Esophagus muscularis mucosa (tissue), 4 donors: Measurements from ENCODE around the gene SMARCC2. TPM values are rescaled to one million over a fixed set of nuclear protein-coding genes. Genes with fewer than 3 reads are reported as not detected.
A peak's percentile ranks its signal among the peaks of the same experiment; 100 is the strongest.

Source experiments
- DNase-seq: peaks from one replicate; pipeline ENCODE4 v3.0.0-alpha.2; 2017; ENCODE audit errors: extremely low spot score
- H3K27ac ChIP-seq, 4 donors: fragments of 200-600 bp; sonication (generic); replicated peaks in 1 of 4; 1 replicate in 3 of 4; 2 replicates in 1 of 4; pipeline ENCODE4 v1.5.1; 2016 to 2019; ENCODE audit warnings: mild to moderate bottlenecking in 1 of 4
- H3K27me3 ChIP-seq, 4 donors: fragments of 200-600 bp; sonication (generic); one replicate each; pipeline versions ENCODE4 v1.5.1 to v1.6.0; 2016 to 2019
- H3K36me3 ChIP-seq, 4 donors: fragments of 200-600 bp; sonication (generic); one replicate each; pipeline ENCODE4 v1.5.1; 2016 to 2019
- H3K4me1 ChIP-seq, 4 donors: fragments of 200-600 bp; sonication (generic); one replicate each; pipeline ENCODE4 v1.5.1; 2016 to 2019
- H3K4me3 ChIP-seq, 4 donors: fragments of 200-600 bp; sonication (generic); 1 replicate in 2 of 4; 2 replicates in 2 of 4; pipeline ENCODE4 v1.5.1; 2016 to 2019; ENCODE audit warnings: mild to moderate bottlenecking in 4 of 4, moderate library complexity in 1 of 4
- H3K9me3 ChIP-seq, 4 donors: fragments of 200-600 bp; sonication (generic); 1 replicate in 3 of 4; 2 replicates in 1 of 4; pipeline ENCODE4 v1.5.1; 2016 to 2019
- CTCF ChIP-seq, 3 experiments: fragments of 200-600 bp in 2 of 3; fragments of 450-650 bp in 1 of 3; sonication (generic) in 2 of 3; IDR thresholded peaks; one replicate each; pipeline ENCODE4 v1.5.1; 2017 to 2019; ENCODE audit warnings: antibody characterized with exemption in 3 of 3, mild to moderate bottlenecking in 2 of 3, moderate library complexity in 1 of 3
- EP300 ChIP-seq: sonication (generic); formaldehyde crosslinking; IDR thresholded peaks from one replicate; pipeline ENCODE4 v1.6.1; 2017; ENCODE audit warnings: antibody characterized with exemption
- POLR2A ChIP-seq: fragments of 450-650 bp; IDR thresholded peaks from one replicate; pipeline ENCODE4 v1.6.1; 2017; ENCODE audit warnings: antibody characterized with exemption, moderate library complexity, mild to moderate bottlenecking, low read depth
- POLR2AphosphoS5 ChIP-seq, 2 donors: sonication (generic); formaldehyde crosslinking; IDR thresholded peaks; one replicate each; pipeline ENCODE4 v1.6.1; 2017; ENCODE audit warnings: antibody characterized with exemption in 2 of 2
- WGBS: methylation state at CpG from one replicate; pipeline ENCODE4 v1.1.5; 2018; 5-methylcytosine and 5-hydroxymethylcytosine counted together
- intact Hi-C: fragments of 100-400 bp; cut with DNase I; formaldehyde crosslinking; loops from one replicate; pipeline ENCODE4 v1.15.1; 2023
- total RNA-seq, 4 donors: library from RNA; depleted of rRNA; stranded (reverse); fragments of >200 nt; gene quantifications; one replicate each; pipeline versions ENCODE4 v1.1.0 to v1.2.1, GENCODE V29; 2016

Gene SMARCC2
- total RNA-seq, 4 donors from 2014 or later = 62.1 to 111 (median 94.3) TPM

- peak overlapping the region in 1 of 4 donors; percentile 0 for H3K4me3 ChIP-seq
- intact Hi-C loops = loop anchor here (2.0 kb wide), 1 partner anchor 21 kb away; no protein-coding TSS in a partner anchor
- H3K27me3 ChIP-seq = no peaks in the 10 kb centered on the region
- peaks cover 25 to 59% (median 57%) of the 10 kb centered on the region in 4 donors for H3K4me1 ChIP-seq
- peak overlapping the region; percentile 93 to 98 (median 96) for H3K27ac ChIP-seq
- no peak for DNase-seq
- TF ChIP-seq EP300 = no peak
- peak in 1 of 2 donors; percentile 11 for TF ChIP-seq POLR2AphosphoS5 (IDR thresholded peaks at IDR 0.05)
- TF ChIP-seq POLR2A = no peak
- no peak for TF ChIP-seq CTCF (IDR thresholded peaks at IDR 0.05)
- peaks cover 60 to 95% (median 94%) of the 10 kb centered on the region in 4 donors for H3K36me3 ChIP-seq
- no peaks in the 10 kb centered on the region for H3K9me3 ChIP-seq
- 50% methylated on average over 11 of the region's 11 CpGs for WGBS
These were observed 25.5 kb downstream of the SMARCC2 start for GRCh38 chr12:56163533-56164344.

GRCh38 chr12:56162468-56163290, 26.6 kb downstream of the SMARCC2 start:
- no peak for DNase-seq
- H3K36me3 ChIP-seq = peaks cover 55 to 84% (median 83%) of the 10 kb centered on the region in 4 donors

GRCh38 chr12:56161690-56162351, 27.5 kb downstream of the SMARCC2 start:
- Histone ChIP-seq H3K4me3 (peak overlapping the region; percentile 66 to 98 (median 86)), H3K27me3 (no peaks in the 10 kb centered on the region), H3K4me1 (peaks cover 31 to 68% (median 66%) of the 10 kb centered on the region in 4 donors), H3K27ac (peak overlapping the region; percentile 93 to 98 (median 96)), H3K9me3 (no peaks in the 10 kb centered on the region), H3K36me3 (peaks cover 47 to 76% (median 74%) of the 10 kb centered on the region in 4 donors)
- TF ChIP-seq POLR2A (no peak), POLR2AphosphoS5 (IDR thresholded peaks at IDR 0.05) (peak; percentile 65 to 66), CTCF (IDR thresholded peaks at IDR 0.05) (no peak), EP300 (no peak)
- intact Hi-C loops = no loop called here
- no peak for DNase-seq
- WGBS = 60% methylated on average over 10 of the region's 10 CpGs

More at GRCh38 chr12:56162468-56163290, 26.6 kb downstream of the SMARCC2 start:
- peaks cover 25 to 59% (median 57%) of the 10 kb centered on the region in 4 donors for H3K4me1 ChIP-seq
- H3K27ac ChIP-seq = peak overlapping the region; percentile 93 to 98 (median 96)
- 34% methylated on average over 11 of the region's 11 CpGs for WGBS
- no peaks in the 10 kb centered on the region for H3K9me3 ChIP-seq
- H3K27me3 ChIP-seq = no peaks in the 10 kb centered on the region
- intact Hi-C loops = no loop called here
- peak overlapping the region in 3 of 4 donors; percentile 66 to 94 (median 77) for H3K4me3 ChIP-seq
- no peak for TF ChIP-seq EP300
- TF ChIP-seq CTCF (IDR thresholded peaks at IDR 0.05) = no peak
- no peak for TF ChIP-seq POLR2A
- TF ChIP-seq POLR2AphosphoS5 (IDR thresholded peaks at IDR 0.05) = peak; percentile 20 to 40

- Histone ChIP-seq H3K36me3 (peaks cover 40 to 69% (median 67%) of the 10 kb centered on the region in 4 donors), H3K27me3 (no peaks in the 10 kb centered on the region), H3K4me1 (peaks cover 35 to 74% (median 72%) of the 10 kb centered on the region in 4 donors), H3K4me3 (peak overlapping the region; percentile 66 to 98 (median 86)), H3K27ac (peak overlapping the region; percentile 93 to 98 (median 96)), H3K9me3 (no peaks in the 10 kb centered on the region)
- TF ChIP-seq POLR2A (no peak), EP300 (no peak), POLR2AphosphoS5 (IDR thresholded peaks at IDR 0.05) (no peak), CTCF (IDR thresholded peaks at IDR 0.05) (no peak)
- no peak for DNase-seq
- WGBS = 41% methylated on average over 10 of the region's 11 CpGs
- intact Hi-C loops = no loop called here
These were observed 28.2 kb downstream of the SMARCC2 start for GRCh38 chr12:56160894-56161689.
